HepG2 (cell line): ENCODE results near the gene ZNF23. TPM values are rescaled to one million over a fixed set of nuclear protein-coding genes. Genes with fewer than 3 reads are reported as not detected.

Source experiments
- ATAC-seq: fragments of 200-7000 bp; cut with Tn5 transposase; 3 replicates; pipeline ENCODE4 v1.9.1; 2020; ENCODE audit warnings: mild to moderate bottlenecking, moderate library complexity
- BruUV-seq: library from RNA; stranded (reverse); fragments of 400-500 nt; replicated peaks from 2 replicates; lab custom pipeline; 2021; lab: Mats Ljungman, UMichigan
- CTCF ChIA-PET: fragments of 300-600 bp; formaldehyde crosslinking; extraction: SDS; loops from one replicate; lab custom pipeline; 2021; ENCODE audit warnings: low total read pairs, inconsistent platforms, low intra/inter-chr PET ratio; lab: Yijun Ruan, JAX
- POLR2A ChIA-PET: fragments of 350-600 bp; sonication (Branson Sonifier 250); formaldehyde crosslinking; loops from one replicate; lab custom pipeline; 2020; ENCODE audit warnings: antibody characterized with exemption, inconsistent platforms; lab: Yijun Ruan, JAX
- DNase-seq: peaks from one replicate; pipeline ENCODE4 v3.0.0-alpha.2; 2015; ENCODE audit warnings: low spot score
- FAIRE-seq: peaks from 3 replicates; lab custom pipeline; 2011; peaks lifted over from hg19 to GRCh38; lab: Jason Lieb, UNC
- H2AFZ ChIP-seq: one replicate; pipeline ENCODE4 v1.6.1; 2011; ENCODE audit warnings: low read length, inconsistent platforms
- H3K27ac ChIP-seq: fragments of 300-600 bp; 3 replicates; pipeline ENCODE4 v1.8.0; 2011; ENCODE audit warnings: mixed run types, mild to moderate bottlenecking, mixed read lengths, low read length, inconsistent platforms; ENCODE audit not compliant: insufficient read depth; ENCODE audit errors: extremely low read length
- H3K27me3 ChIP-seq, 2 experiments: fragments of 200-600 bp in 1 of 2; 2 replicates in 1 of 2; 3 replicates in 1 of 2; pipeline versions ENCODE4 v1.6.0 to v1.8.0; 2011; ENCODE audit warnings: low read length in 2 of 2, mild to moderate bottlenecking in 2 of 2, moderate library complexity in 2 of 2, inconsistent platforms in 1 of 2; ENCODE audit not compliant: insufficient read depth in 2 of 2, control insufficient read depth in 1 of 2
- H3K36me3 ChIP-seq, 2 experiments: fragments of 200-600 bp in 1 of 2; replicated peaks in 1 of 2; 2 replicates in 1 of 2; 3 replicates in 1 of 2; pipeline versions ENCODE4 v1.5.1 to v1.8.0; 2011; ENCODE audit warnings: low read length in 2 of 2, inconsistent platforms in 1 of 2; ENCODE audit not compliant: insufficient read depth in 2 of 2, control insufficient read depth in 1 of 2
- H3K4me1 ChIP-seq: 2 replicates; pipeline ENCODE4 v1.5.1; 2012; ENCODE audit warnings: low read length, inconsistent platforms; ENCODE audit not compliant: insufficient read depth
- H3K4me2 ChIP-seq: 2 replicates; pipeline ENCODE4 v1.6.0; 2011; ENCODE audit warnings: low read depth, low read length, inconsistent platforms
- H3K4me3 ChIP-seq, 3 experiments: fragments of 200-600 bp in 1 of 3; sonication (generic), shearing (Covaris generic) in 1 of 3; replicated peaks in 1 of 3; 2 replicates each; pipeline ENCODE4 v1.5.1; 2011 to 2016; ENCODE audit warnings: low read length in 3 of 3, inconsistent platforms in 2 of 3, low read depth in 2 of 3, mild to moderate bottlenecking in 2 of 3, control low read depth in 1 of 3, mixed read lengths in 1 of 3; ENCODE audit not compliant: insufficient read depth in 1 of 3
- H3K79me2 ChIP-seq: one replicate; pipeline ENCODE4 v1.6.1; 2011; ENCODE audit warnings: low read length, inconsistent platforms; ENCODE audit not compliant: insufficient read depth
- H3K9ac ChIP-seq: 2 replicates; pipeline ENCODE4 v1.6.0; 2011; ENCODE audit warnings: mild to moderate bottlenecking, low read depth, low read length, inconsistent platforms; ENCODE audit not compliant: insufficient read depth
- H3K9me3 ChIP-seq: 2 replicates; pipeline ENCODE4 v1.5.1; 2012; ENCODE audit warnings: mild to moderate bottlenecking, low read length
- H4K20me1 ChIP-seq: 2 replicates; pipeline ENCODE4 v1.6.0; 2011; ENCODE audit warnings: inconsistent platforms, mild to moderate bottlenecking, low read length, moderate library complexity; ENCODE audit not compliant: insufficient read depth
- BCL6 ChIP-seq: IDR thresholded peaks from 2 replicates; pipeline ENCODE4 v1.6.1; 2016; ENCODE audit warnings: missing genetic modification reagents, missing compliant biosample characterization
- CHD2 ChIP-seq: IDR thresholded peaks from 2 replicates; pipeline ENCODE4 v1.6.1; 2011; ENCODE audit warnings: low read depth, low read length, improper control_type of control experiment
- FOXO1 ChIP-seq: sonication (generic); formaldehyde crosslinking; IDR thresholded peaks from 2 replicates; pipeline ENCODE4 v1.4.0; 2020; ENCODE audit warnings: missing genetic modification reagents
- GZF1 ChIP-seq: sonication (generic); formaldehyde crosslinking; IDR thresholded peaks from 2 replicates; pipeline ENCODE4 v1.5.1; 2020; ENCODE audit warnings: mild to moderate bottlenecking, missing genetic modification reagents
- HOXA5 ChIP-seq: sonication (generic); formaldehyde crosslinking; IDR thresholded peaks from 2 replicates; pipeline ENCODE4 v1.4.0; 2020; ENCODE audit warnings: missing genetic modification reagents
- MLX ChIP-seq: IDR thresholded peaks from 2 replicates; pipeline ENCODE4 v1.6.1; 2016
- NFE2L1 ChIP-seq: sonication (generic); formaldehyde crosslinking; IDR thresholded peaks from 2 replicates; pipeline ENCODE4 v1.4.0; 2020; ENCODE audit warnings: missing genetic modification reagents, mild to moderate bottlenecking, borderline replicate concordance
- NFKBIZ ChIP-seq: IDR thresholded peaks from 2 replicates; pipeline ENCODE4 v1.6.1; 2018; ENCODE audit warnings: missing genetic modification reagents, missing compliant biosample characterization
- PATZ1 ChIP-seq: sonication (generic); formaldehyde crosslinking; IDR thresholded peaks from 2 replicates; pipeline ENCODE4 v1.4.0; 2020; ENCODE audit warnings: missing genetic modification reagents
- PRPF4 ChIP-seq: fragments of 200-400 bp; formaldehyde crosslinking; IDR thresholded peaks from 2 replicates; pipeline ENCODE4 v1.6.1; 2016; ENCODE audit warnings: low read length, low read depth; ENCODE audit not compliant: poor library complexity, severe bottlenecking
- SPEN ChIP-seq: sonication (generic); formaldehyde crosslinking; IDR thresholded peaks from 2 replicates; pipeline ENCODE4 v1.5.1; 2020; ENCODE audit warnings: low read depth, mild to moderate bottlenecking, missing genetic modification reagents
- TBP ChIP-seq: sonication (generic); formaldehyde crosslinking; IDR thresholded peaks from 2 replicates; pipeline ENCODE4 v1.5.0; 2020; ENCODE audit warnings: missing genetic modification reagents
- TSC22D2 ChIP-seq: sonication (generic); formaldehyde crosslinking; IDR thresholded peaks from 2 replicates; pipeline ENCODE4 v1.5.1; 2020; ENCODE audit warnings: missing genetic modification reagents, mild to moderate bottlenecking, borderline replicate concordance
- ZNF207 ChIP-seq: fragments of 450-650 bp; IDR thresholded peaks from 2 replicates; pipeline ENCODE4 v1.6.1; 2016; ENCODE audit warnings: antibody characterized with exemption, borderline replicate concordance
- ZNF430 ChIP-seq: sonication (generic); formaldehyde crosslinking; IDR thresholded peaks from 2 replicates; pipeline ENCODE4 v1.9.0; 2021; ENCODE audit warnings: mild to moderate bottlenecking, missing genetic modification reagents
- whole genome bisulfite sequencing: methylation state at CpG from one replicate; pipeline ENCODE4 v1.1.6; 2017; ENCODE audit warnings: low lambda C conversion rate; 5-methylcytosine and 5-hydroxymethylcytosine counted together
- in situ Hi-C: cut with HindIII; loops from 2 replicates; pipeline ENCODE4 v1.10.0; 2017; ENCODE audit warnings: low pct_unique_long_range_greater_than_20kb; ENCODE audit not compliant: extremely low pct_ligation_motif_present
- intact Hi-C: fragments of 100-400 bp; cut with micrococcal nuclease; formaldehyde crosslinking; loops from one replicate; pipeline ENCODE4 v1.10.0; 2022; ENCODE audit not compliant: unreplicated experiment
- polyA plus RNA-seq, 8 experiments: library from polyadenylated mRNA; depleted of rRNA in 3 of 8; stranded (reverse) in 7 of 8; unstranded in 1 of 8; fragments of >200 nt; fragmentation: Illumina TruSeq in 4 of 8; extraction: Trizol in 4 of 8; gene quantifications; 2 replicates each; pipeline versions ENCODE4 v1.2.1 to v1.2.3, GENCODE V29; 2011 to 2016; ENCODE audit warnings: low read depth in 4 of 8, missing spikeins in 1 of 8, mixed read lengths in 1 of 8; ENCODE audit not compliant: insufficient read depth in 1 of 8
- total RNA-seq, 5 experiments: library from RNA; depleted of rRNA; stranded (reverse); fragments of >200 nt; fragmentation: Illumina TruSeq; extraction: Trizol; gene quantifications; 2 replicates each; pipeline ENCODE4 v1.2.3, GENCODE V29; 2016; ENCODE audit warnings: low read depth in 1 of 5

Gene ZNF23
- total and polyA plus RNA-seq, 2 of the 13 experiments (the other 11 are each of a cell fraction or from before 2014, with no cell fraction given) = 8.6 to 12.2 TPM

GRCh38 chr16:71431176-71431575 is 30.9 kb downstream of the ZNF23 start:
- WGBS = 55% methylated on average over 11 of the region's 14 CpGs
- CTCF ChIA-PET = no interaction called here

GRCh38 chr16:71430744-71431143 is 31.3 kb downstream of the ZNF23 start:
- TF ChIP-seq TBP (CRISPR knock-in tag) (no peak), MLX (no peak), ZNF430 (no peak), CHD2 (no peak), BCL6 (no peak), GZF1 (no peak), HOXA5 (no peak), TSC22D2 (CRISPR knock-in tag) (no peak), PRPF4 (no peak), ZNF207 (no peak), NFE2L1 (CRISPR knock-in tag) (no peak), SPEN (no peak), NFKBIZ (CRISPR knock-in tag) (no peak)
- no peaks in the 10 kb centered on the region for H3K36me3 ChIP-seq
- no TSS peak for BruUV-seq
- ChIA-PET POLR2A (no interaction called here), CTCF (no interaction called here)
- ATAC-seq (no peak), DNase-seq (no peak), FAIRE-seq (no peak)
- no peak overlapping the region for H3K4me2 ChIP-seq
- H4K20me1 ChIP-seq = no peaks in the 10 kb centered on the region
- 24% methylated on average over 6 of the region's 6 CpGs for WGBS
- intact Hi-C loops (no loop called here), in situ Hi-C loops (no loop called here)
- H3K27me3 ChIP-seq = peaks cover 9 to 41% of the 10 kb centered on the region in 2 experiments
- H3K9me3 ChIP-seq = no peaks in the 10 kb centered on the region
- H3K4me3 ChIP-seq = no peak overlapping the region
- no peaks in the 10 kb centered on the region for H3K79me2 ChIP-seq
- H3K4me1 ChIP-seq = peaks cover 20% of the 10 kb centered on the region
- no peak overlapping the region for H3K27ac ChIP-seq
- H3K9ac ChIP-seq = no peak overlapping the region
- no peak overlapping the region for H2AFZ ChIP-seq

More at GRCh38 chr16:71431176-71431575, 30.9 kb downstream of the ZNF23 start:
- H3K4me3 ChIP-seq = no peak overlapping the region
- H4K20me1 ChIP-seq = no peaks in the 10 kb centered on the region
- peaks cover 11 to 45% of the 10 kb centered on the region in 2 experiments for H3K27me3 ChIP-seq
- H3K27ac ChIP-seq = no peak overlapping the region
- no peak overlapping the region for H3K9ac ChIP-seq
- DNase-seq = no peak
- in situ Hi-C loops = no loop called here
- POLR2A ChIA-PET = no interaction called here
- no peak for TF ChIP-seq FOXO1 (CRISPR knock-in tag)
- no peak for TF ChIP-seq PATZ1 (CRISPR knock-in tag)
- no peak overlapping the region for H2AFZ ChIP-seq
- intact Hi-C loops = no loop called here
- H3K79me2 ChIP-seq = no peaks in the 10 kb centered on the region
- H3K9me3 ChIP-seq = no peaks in the 10 kb centered on the region
- BruUV-seq = no TSS peak
- no peak for ATAC-seq
- no peak overlapping the region for H3K4me2 ChIP-seq
- peaks cover 18% of the 10 kb centered on the region for H3K4me1 ChIP-seq
- no peak for FAIRE-seq
- H3K36me3 ChIP-seq = no peaks in the 10 kb centered on the region
